ENCODE data around the gene TMEM273.

TMEM273 gene

GRCh38 chr10:49175587-49176309 is 12.4 kb downstream of the TMEM273 start:
- DNase-seq (ENCODE audit: low spot score) = no peak

GRCh38 chr10:49174926-49175500 is 13.2 kb downstream of the TMEM273 start:
- DNase-seq (ENCODE audit: low spot score) = no peak

GRCh38 chr10:49174261-49174925 is 13.8 kb downstream of the TMEM273 start:
- DNase-seq (ENCODE audit: low spot score) = no peak

- no peak for DNase-seq (ENCODE audit: low spot score)
Observed at GRCh38 chr10:49173853-49174252, 14.3 kb downstream of the TMEM273 start.

GRCh38 chr10:49173201-49173772 is 14.9 kb downstream of the TMEM273 start:
- no peak for DNase-seq (ENCODE audit: low spot score)

GRCh38 chr10:49172777-49173132 is 15.4 kb downstream of the TMEM273 start:
- DNase-seq (ENCODE audit: low spot score) = no peak

- DNase-seq (ENCODE audit: low spot score) = no peak
Observed at GRCh38 chr10:49172061-49172776, 16.0 kb downstream of the TMEM273 start.

GRCh38 chr10:49171326-49172060 is 16.7 kb downstream of the TMEM273 start:
- DNase-seq (ENCODE audit: low spot score) = no peak

- no peak for DNase-seq (ENCODE audit: low spot score)
Observed at GRCh38 chr10:49170632-49171325, 17.4 kb downstream of the TMEM273 start.

- DNase-seq (ENCODE audit: low spot score) = no peak
Observed at GRCh38 chr10:49169776-49170175, 18.4 kb downstream of the TMEM273 start.

GRCh38 chr10:49168831-49169500 is 19.2 kb downstream of the TMEM273 start:
- no peak for DNase-seq (ENCODE audit: low spot score)

- DNase-seq (ENCODE audit: low spot score) = no peak
Observed at GRCh38 chr10:49168171-49168540, 20.0 kb downstream of the TMEM273 start.

- no peak for DNase-seq (ENCODE audit: low spot score)
Observed at GRCh38 chr10:49167425-49168170, 20.6 kb downstream of the TMEM273 start.

GRCh38 chr10:49166484-49167400 is 21.4 kb downstream of the TMEM273 start:
- no peak for DNase-seq (ENCODE audit: low spot score)

- DNase-seq (ENCODE audit: low spot score) = no peak
Observed at GRCh38 chr10:49165821-49166483, 22.2 kb downstream of the TMEM273 start.

- no peak for DNase-seq (ENCODE audit: low spot score)
Observed at GRCh38 chr10:49165259-49165658, 22.9 kb downstream of the TMEM273 start.

- no peak for DNase-seq (ENCODE audit: low spot score)
Observed at GRCh38 chr10:49164559-49165188, 23.5 kb downstream of the TMEM273 start.

- DNase-seq (ENCODE audit: low spot score) = no peak
Observed at GRCh38 chr10:49163741-49164140, 24.4 kb downstream of the TMEM273 start.
